ENCODE data around the gene BCAS1.

The BCAS1 gene

GRCh38 chr20:54037525-54037924 is 32.9 kb downstream of the BCAS1 start:
- TF ChIP-seq CTCF (conservative IDR thresholded peaks at IDR 0.05) (no peak), ZFX (IDR thresholded peaks at IDR 0.05) (no peak)
- H3K27ac ChIP-seq: no peak overlapping the region

- no peak for TF ChIP-seq ZFX (IDR thresholded peaks at IDR 0.05)
- TF ChIP-seq CTCF (conservative IDR thresholded peaks at IDR 0.05): no peak
- no peak overlapping the region for H3K27ac ChIP-seq
Measured at GRCh38 chr20:54029643-54030042, 40.8 kb downstream of the BCAS1 start.

GRCh38 chr20:54029176-54029575 is 41.2 kb downstream of the BCAS1 start:
- no peak overlapping the region for H3K27ac ChIP-seq
- TF ChIP-seq CTCF (conservative IDR thresholded peaks at IDR 0.05): no peak
- no peak for TF ChIP-seq ZFX (IDR thresholded peaks at IDR 0.05)

- H3K27ac ChIP-seq: no peak overlapping the region
- TF ChIP-seq ZFX (IDR thresholded peaks at IDR 0.05) (no peak), CTCF (conservative IDR thresholded peaks at IDR 0.05) (no peak)
Measured at GRCh38 chr20:54028276-54029011, 42.0 kb downstream of the BCAS1 start.

GRCh38 chr20:54027704-54028103 is 42.7 kb downstream of the BCAS1 start:
- TF ChIP-seq ZFX (IDR thresholded peaks at IDR 0.05) (no peak), CTCF (conservative IDR thresholded peaks at IDR 0.05) (no peak)
- H3K27ac ChIP-seq: no peak overlapping the region

GRCh38 chr20:54026295-54027064 is 43.9 kb downstream of the BCAS1 start:
- H3K27ac ChIP-seq: no peak overlapping the region
- no peak for TF ChIP-seq CTCF (conservative IDR thresholded peaks at IDR 0.05)
- TF ChIP-seq ZFX (IDR thresholded peaks at IDR 0.05): no peak

- no peak overlapping the region for H3K27ac ChIP-seq
- no peak for TF ChIP-seq CTCF (conservative IDR thresholded peaks at IDR 0.05)
- TF ChIP-seq ZFX (IDR thresholded peaks at IDR 0.05): no peak
Measured at GRCh38 chr20:54025251-54025771, 45.1 kb downstream of the BCAS1 start.

All from C4-2B (cell line).